ENCODE measurements around the gene UBE2D3.
"Not testable (repeated sequence)": the region's sequence is repeated elsewhere in the genome, so short reads cannot be mapped to it uniquely, and the experiment has no call there.

UBE2D3 gene

DNA sequence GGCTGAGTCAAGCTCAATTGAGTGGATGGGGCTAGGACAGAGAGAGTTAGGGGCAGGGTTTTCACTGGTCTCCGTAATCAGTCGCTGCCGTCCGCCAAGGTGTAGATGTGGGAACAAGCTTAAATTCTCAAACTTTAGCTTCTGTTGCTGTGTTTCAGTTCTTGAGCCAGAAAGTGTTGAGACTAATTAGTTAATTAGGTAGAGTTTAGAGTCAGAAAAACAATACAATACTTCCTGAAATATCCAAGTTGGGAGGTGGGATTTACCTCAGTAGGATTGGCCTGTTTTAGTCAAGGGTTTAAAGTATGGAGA lies 1.1 kb upstream of the UBE2D3 start:
- no peak for DNase-seq

DNA sequence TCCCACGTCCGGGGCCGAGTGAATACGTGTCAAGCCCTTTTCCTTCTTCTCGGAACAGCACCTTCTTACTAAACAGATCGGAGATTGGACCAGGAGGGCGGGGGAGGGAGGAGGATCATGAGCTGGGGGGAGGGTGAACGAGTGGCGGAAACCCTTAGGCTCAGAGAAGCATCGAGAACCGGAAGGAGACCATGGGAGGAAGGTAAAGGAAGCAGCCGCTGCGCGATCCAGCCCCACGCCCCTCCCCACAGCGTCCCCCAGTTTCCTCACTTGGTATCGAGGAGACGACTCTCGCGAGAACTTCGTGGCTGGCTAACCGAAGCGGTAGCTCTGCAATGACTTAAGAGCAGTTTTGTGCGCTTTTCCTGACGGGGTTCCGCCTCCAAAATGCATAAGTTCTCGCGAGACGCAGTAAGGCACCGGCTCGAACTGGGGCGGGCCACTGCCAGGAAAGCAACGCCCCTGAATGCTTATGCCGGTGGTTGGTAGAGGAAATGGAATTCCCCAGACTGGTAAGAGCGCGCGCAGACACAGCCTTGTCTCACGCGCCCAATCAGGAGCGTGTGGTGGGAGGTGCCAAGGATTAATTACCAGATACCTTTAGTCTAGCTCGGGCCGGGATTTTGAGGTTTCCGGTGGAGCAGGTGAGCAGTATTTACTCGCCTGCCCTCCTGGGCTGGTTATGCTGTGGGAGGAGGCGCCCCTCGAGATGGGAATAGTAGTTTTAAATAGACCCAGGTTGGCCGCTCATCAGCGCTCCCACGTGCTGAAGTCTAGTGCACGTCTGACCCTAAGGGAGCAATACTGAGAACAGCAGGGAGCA lies 534 bp upstream of the UBE2D3 start:
- DNase-seq = peak; percentile 99

DNA sequence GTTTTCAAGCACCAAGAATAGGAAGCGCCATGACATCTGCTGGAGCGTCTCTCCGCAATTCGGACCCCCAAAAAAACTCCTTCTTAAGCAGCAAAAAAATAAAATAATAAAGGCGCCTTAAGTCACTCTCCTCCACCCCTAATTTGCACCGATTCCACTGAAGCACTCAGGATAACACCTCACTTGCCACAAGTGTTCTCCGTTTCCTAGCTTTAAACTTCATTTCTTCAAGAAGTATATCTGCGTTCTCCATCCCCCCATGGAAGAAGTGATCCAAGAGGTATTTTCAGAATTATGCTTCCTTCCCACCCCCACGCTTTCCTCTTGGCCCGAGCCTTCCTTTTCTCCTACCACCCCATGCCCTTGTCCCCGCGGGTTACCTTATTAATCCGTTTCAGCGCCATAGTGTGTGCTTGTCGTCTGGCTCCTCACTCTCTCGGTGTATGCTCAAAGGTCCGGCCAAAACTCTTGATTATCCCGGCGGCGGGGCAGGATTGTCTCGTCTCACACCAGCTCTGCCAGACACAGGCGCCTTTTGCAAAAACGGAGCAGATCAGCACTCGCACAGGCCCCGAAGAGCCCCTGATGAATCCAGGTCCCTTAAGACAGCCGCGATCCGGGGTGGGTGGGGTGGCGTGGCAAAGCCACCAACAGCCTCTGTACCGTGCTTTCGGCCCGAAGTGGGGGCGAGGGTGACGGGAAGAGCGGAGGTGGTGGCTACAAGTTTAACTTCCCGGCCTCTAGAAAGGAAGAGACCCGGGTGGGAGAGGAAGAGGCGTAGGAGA lies 1.1 kb downstream of the UBE2D3 start:
- DNase-seq = no peak

DNA sequence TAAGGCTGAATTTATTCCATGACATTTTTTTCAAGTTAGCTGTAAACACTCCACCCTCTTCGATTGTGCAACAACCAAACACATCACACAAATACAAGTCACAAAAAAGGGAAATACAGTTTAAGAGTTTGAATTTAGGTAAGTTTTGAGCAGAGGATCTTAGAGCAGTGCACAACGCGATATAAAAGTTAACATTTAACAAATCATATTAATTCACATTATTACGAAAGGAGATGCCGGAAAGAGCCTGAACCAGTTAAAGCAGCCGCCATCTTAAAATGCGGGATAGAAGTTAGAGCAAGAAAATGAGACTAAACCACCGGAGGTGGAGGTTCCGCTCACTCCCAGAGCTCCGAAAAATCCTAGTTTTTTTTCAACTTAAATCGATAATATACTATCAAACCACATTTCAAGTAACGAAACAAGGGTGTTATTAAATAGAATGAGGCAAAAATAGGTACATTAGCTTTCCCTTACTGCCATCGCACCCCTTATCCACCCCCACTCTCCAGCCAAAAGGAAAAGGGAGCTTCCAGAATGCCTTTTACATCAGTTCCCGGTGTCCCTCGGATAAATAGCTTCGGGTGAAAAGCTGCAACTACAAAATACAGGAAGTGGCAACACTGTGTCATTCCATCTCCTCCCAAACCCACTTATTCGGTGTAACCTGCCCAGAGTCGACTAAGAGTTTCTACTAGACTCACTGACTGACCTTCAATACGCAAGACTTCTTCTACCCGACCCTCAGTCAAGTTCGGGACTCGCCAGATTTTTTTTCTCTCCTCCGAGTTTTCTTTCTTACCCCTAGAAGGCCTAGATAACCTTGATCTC lies 1.9 kb downstream of the UBE2D3 start:
- peak; percentile 16 for DNase-seq

DNA sequence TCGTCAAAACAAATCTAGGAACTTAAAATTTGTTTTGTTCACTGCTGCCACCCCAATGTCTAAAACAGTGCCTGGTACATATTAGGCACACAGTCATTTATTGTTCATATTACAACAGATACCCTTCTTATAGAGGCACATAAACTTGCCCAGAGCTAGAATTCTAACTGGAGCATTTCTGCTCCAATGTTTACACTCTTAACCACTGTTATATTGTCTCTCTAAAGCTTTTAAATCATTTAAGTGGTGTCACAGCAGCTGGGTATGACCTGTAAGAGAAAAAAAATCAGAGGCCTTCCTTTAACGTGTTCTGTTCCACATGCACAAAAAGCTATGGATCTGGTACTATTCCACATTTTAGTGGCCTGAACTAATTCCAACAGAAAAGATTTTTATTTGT lies 3.0 kb downstream of the UBE2D3 start:
- DNase-seq = no peak

DNA sequence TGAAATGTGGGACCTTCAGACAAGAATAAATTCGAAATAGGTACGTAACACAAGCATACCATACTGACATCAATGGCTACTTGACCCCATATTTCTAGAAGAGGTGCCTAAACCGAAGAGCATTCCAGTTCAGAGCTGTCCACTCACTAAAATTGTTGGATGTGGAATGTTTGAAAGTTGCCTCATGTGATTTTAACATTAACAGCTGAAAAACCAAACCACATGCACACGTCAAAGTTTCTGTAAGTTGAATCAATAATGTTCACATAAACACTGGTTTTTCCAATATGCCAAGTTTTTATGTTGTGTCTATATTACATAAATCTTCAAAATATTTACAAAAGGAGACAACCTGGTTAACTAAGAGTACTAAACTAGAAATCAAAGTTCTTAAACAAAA lies 3.5 kb downstream of the UBE2D3 start:
- no peak for DNase-seq

- no peak for DNase-seq
These were observed 3.9 kb downstream of the UBE2D3 start for GRCh38 chr4:102823464-102823863.

DNA sequence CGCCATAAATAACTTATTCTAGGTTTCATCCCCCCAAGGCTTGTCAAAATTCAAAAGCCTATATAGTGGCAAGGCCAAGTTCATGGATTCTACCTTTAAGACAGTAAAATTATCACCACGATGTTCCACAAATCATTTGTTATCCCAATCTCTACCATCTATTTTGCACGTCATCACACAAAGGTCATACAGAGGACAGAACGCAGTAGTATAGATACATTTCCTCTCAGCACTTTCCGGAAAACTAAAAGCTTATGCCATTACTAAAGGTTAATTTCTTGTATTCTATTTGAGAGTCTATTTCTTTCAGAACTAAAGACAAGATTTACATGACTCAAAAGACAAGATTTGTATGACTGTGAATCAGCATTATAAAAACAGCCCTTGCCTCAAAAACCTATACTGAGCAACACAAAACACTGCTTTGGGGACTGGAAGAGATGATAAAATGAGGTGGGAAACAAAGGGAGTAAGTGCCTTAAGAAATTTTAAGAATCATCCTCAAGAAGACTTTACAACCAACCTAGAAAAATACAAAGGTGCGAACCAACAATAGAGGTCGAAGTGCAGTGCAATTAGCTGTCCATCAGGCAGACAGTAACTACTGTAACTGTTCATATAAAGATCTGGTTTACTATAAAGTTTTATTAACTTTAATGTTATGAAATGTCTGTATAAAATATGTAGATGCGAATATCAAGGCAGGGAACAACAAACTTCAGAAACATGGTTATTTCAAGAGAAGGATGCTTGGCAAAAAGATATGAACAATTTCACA lies 7.6 kb downstream of the UBE2D3 start:
- DNase-seq = no peak

- not testable (repeated sequence) for DNase-seq
These were observed 8.3 kb downstream of the UBE2D3 start for GRCh38 chr4:102819100-102819499.

- no peak for DNase-seq
These were observed 9.6 kb downstream of the UBE2D3 start for GRCh38 chr4:102817613-102818268.

DNA sequence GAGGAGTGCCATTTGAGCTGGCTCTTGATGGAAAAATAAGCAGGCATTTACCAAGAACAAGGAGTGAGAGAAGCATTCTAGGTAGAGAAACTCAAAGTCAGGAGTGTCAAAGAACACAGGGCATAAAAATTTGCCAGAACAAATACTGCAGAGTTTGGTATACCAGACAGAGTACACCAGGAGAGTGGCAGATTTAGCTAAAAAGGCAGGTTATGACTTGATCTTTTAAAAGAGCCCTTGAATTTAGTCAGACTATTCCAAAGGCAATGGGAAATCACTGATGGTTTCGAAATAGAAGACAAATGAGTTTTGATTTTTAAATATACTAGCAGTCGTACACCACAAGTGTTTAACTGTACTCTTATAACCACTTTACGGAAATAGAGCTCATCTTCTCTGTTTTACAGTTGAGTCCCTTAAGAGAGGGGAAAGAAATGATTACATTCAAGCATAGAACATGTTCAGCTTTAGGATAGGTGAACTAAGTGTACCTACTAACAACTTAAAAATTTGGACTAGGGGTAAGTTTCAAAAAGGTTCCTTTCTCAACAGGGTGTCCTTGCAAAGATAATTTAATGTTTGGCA lies 10.2 kb downstream of the UBE2D3 start:
- no peak for DNase-seq

GRCh38 chr4:102815981-102816380 lies 11.4 kb downstream of the UBE2D3 start:
- no peak for DNase-seq

GRCh38 chr4:102809691-102810090 lies 17.7 kb downstream of the UBE2D3 start:
- DNase-seq = no peak

- no peak for DNase-seq
These were observed 18.2 kb downstream of the UBE2D3 start for GRCh38 chr4:102809190-102809589.

GRCh38 chr4:102808009-102808408 lies 19.3 kb downstream of the UBE2D3 start:
- DNase-seq = no peak

DNA sequence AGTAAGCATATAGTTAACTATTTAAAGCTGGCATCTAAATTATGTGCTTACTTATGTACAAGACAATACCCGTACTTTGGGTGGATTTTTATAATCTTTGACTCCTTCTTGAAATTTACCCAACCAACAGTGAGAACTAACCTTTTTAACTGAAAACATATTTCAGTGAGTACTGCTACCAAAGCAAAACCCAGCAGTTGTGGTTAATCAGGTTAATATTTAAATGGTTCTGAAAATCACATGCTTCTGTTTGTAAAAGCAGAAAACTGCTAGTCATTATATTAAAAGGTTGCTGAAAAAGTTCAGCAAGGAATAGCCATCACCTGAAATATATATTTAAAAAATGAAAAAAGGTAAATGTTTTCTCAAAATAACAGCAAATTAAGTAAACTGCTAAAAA lies 20.0 kb downstream of the UBE2D3 start:
- DNase-seq = no peak

- DNase-seq = no peak
These were observed 27.5 kb downstream of the UBE2D3 start for GRCh38 chr4:102799816-102800215.

- no peak for DNase-seq
These were observed 32.4 kb downstream of the UBE2D3 start for GRCh38 chr4:102794999-102795398.

DNA sequence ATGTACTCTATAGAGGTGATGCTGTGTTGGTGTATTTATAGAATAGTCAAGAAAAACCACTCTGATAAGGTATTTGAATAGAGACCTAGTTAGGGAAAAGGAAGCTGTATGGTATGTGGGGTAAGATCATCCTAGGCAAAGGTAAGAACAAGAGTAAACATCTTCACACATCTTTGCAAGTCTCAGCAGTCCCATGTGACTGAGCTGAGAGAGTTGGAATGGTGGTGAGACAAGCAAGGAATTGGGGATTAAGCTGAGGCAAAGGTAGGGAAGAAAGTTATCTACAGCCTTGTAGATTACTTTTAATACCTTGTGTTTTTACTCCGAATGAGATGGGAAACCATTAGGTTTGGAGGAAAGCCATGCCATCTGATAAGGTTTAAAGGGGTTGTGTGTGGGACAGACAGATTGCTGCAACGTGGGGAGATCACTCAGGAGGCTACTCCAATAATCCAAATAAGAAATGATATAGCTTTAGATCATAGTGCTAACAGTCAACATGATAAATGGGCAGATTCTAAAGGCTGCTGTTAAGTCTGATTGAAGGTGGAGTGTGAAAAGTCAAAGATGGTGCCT lies 34.9 kb downstream of the UBE2D3 start:
- DNase-seq = no peak

DNA sequence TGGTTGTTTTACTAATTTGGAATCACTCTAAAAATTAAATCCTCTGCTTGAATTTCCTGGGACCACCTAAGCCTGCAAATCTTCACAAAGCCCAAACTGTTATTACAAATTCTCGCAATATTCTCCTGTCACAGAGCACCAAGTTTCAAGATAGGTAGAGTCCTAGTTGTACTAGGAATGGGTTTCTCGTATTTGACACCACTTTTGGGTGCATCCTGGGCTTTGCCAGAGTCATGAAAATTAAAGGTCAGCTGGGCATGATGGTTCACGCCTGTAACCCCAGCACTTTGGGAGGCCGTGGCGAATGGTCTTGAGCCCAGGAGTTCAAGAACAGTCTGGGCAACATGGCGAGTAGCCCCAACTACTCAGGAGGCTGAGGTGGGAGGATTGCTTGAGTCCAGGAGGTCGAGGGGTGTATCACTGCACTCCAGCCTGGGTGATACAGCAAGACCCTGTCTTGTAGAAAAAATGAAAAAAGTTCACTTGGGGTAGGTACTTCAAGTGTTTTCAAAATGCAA lies 36.0 kb downstream of the UBE2D3 start:
- no peak for DNase-seq

DNA sequence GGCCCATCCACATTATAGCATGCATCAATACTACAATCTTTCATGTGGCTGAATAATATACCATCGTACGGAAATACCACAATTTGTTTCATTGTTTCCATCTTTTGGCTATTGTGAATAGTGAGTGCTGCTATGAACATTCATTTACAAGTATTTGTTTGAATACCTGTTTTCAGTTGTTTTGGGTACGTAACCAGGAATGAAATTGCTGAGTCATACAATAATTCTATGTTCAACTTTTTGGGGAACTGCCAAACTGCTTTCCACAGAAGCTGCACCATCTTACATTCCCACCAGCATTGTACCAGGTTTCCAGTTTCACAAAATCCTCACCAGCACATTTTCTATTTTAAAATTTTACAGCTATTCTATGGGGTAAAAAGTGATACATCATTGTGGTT lies 38.0 kb downstream of the UBE2D3 start:
- no peak for DNase-seq

Data from activated CD4-positive, alpha-beta T cell treated with anti-CD3 and anti-CD28 coated beads, Interleukin-2, amount 50 U/mL, for 1 hour (primary cell).